Activated T-helper 17 cell treated with anti-CD3 and anti-CD28 coated beads, Interleukin-2, amount 50 U/mL, for 72 hours (primary cell): ENCODE data around the gene HEBP2. TPM values are rescaled to one million over a fixed set of nuclear protein-coding genes. Genes with fewer than 3 reads are reported as not detected.

Experiments used
- ATAC-seq: fragments of 150-1000 bp; cut with Tn5 transposase; replicated peaks from 2 replicates; pipeline ENCODE4 v1.10.0; 2021; ENCODE audit warnings: mild to moderate bottlenecking, moderate library complexity
- H3K27ac Mint-ChIP-seq: one replicate; pipeline ENCODE4 v1.8.0; 2022; ENCODE audit warnings: mixed read lengths
- H3K27me3 Mint-ChIP-seq: one replicate; pipeline ENCODE4 v1.8.0; 2022; ENCODE audit warnings: mixed read lengths
- H3K36me3 Mint-ChIP-seq: one replicate; pipeline ENCODE4 v1.8.0; 2022; ENCODE audit warnings: low read depth, mild to moderate bottlenecking, mixed read lengths
- H3K4me1 Mint-ChIP-seq: one replicate; pipeline ENCODE4 v1.8.0; 2022; ENCODE audit warnings: mixed read lengths
- H3K4me3 Mint-ChIP-seq: one replicate; pipeline ENCODE4 v1.8.0; 2022; ENCODE audit warnings: mild to moderate bottlenecking, mixed read lengths
- H3K9me3 Mint-ChIP-seq: one replicate; pipeline ENCODE4 v1.8.0; 2022; ENCODE audit warnings: mixed read lengths
- total RNA-seq, 2 donors: library from RNA; stranded (reverse); gene quantifications; one replicate each; pipeline ENCODE4 v1.2.3, GENCODE V29; 2022

HEBP2 gene
- total RNA-seq, 2 donors from 2014 or later: 28.6 to 44.7 TPM

DNA sequence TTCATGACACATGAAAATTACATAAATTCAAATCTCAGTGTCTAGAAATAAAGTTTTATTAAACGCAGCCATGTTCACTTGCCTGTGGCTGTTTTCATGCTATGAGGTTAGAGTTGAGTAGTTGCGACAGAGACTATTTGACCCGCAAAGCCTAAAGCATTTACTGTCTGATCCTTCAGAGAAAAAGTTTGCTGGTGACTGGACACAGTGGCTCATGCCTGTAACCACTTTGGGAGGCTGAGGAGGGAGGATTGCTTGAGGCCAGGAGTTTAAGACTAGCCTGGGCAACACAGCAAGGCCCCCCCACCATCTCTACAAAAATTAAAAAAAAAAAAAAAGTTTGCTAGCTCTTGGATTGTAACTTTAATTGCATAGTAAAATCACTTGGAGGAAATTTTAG is 17.1 kb upstream of the HEBP2 start:
- H3K36me3 Mint-ChIP-seq: no peaks in the 10 kb centered on the region
- no peak overlapping the region for H3K27ac Mint-ChIP-seq
- no peaks in the 10 kb centered on the region for H3K9me3 Mint-ChIP-seq
- H3K4me1 Mint-ChIP-seq: no peaks in the 10 kb centered on the region
- peaks cover 19% of the 10 kb centered on the region for H3K27me3 Mint-ChIP-seq
- no peak overlapping the region for H3K4me3 Mint-ChIP-seq
- ATAC-seq: no peak

DNA sequence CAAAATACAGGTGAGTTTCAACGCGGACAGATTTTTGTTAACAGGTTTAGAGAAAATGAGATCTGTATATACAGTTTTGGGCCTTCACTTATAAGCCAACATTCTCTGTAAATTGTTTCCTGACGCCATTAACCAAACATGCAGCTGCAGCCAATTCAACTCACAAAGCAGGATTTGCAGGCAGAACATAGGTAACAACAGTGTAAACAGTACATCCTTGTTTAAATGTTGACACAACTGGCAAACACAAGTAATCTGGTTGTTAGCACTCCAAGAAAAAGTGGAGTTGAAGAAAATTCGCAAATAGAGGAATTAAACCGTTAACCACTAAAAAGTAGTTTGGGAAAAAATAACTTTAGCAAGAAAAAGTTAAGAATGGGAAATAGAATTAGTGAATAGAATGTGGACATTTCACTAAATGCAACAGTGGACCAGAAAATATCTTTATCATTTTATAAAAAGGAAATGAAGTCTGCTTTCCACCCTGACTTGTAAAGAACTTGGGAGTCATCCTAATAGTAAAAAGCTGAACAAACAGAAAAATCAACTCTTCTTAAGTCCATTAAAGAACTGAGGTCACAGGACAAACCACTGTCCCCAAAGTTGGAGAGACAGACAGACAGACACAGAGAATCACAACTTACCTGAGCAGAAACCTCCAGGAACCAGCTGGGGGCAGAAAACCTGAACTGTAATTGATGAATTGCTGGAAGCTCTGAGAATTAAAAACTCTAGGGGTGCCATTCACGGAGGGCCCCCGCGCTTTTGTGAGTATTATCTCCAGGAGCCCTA is 16.2 kb upstream of the HEBP2 start:
- H3K4me1 Mint-ChIP-seq: no peaks in the 10 kb centered on the region
- peaks cover 19% of the 10 kb centered on the region for H3K27me3 Mint-ChIP-seq
- no peak overlapping the region for H3K4me3 Mint-ChIP-seq
- no peaks in the 10 kb centered on the region for H3K9me3 Mint-ChIP-seq
- ATAC-seq: no peak
- no peak overlapping the region for H3K27ac Mint-ChIP-seq
- no peaks in the 10 kb centered on the region for H3K36me3 Mint-ChIP-seq

- H3K27me3 Mint-ChIP-seq: peaks cover 18% of the 10 kb centered on the region
- no peaks in the 10 kb centered on the region for H3K4me1 Mint-ChIP-seq
- no peak overlapping the region for H3K27ac Mint-ChIP-seq
- H3K9me3 Mint-ChIP-seq: no peaks in the 10 kb centered on the region
- no peak overlapping the region for H3K4me3 Mint-ChIP-seq
- no peaks in the 10 kb centered on the region for H3K36me3 Mint-ChIP-seq
- no peak for ATAC-seq
Observed at GRCh38 chr6:138389551-138389950, 14.5 kb upstream of the HEBP2 start.

GRCh38 chr6:138393871-138394783 is 9.9 kb upstream of the HEBP2 start:
- no peaks in the 10 kb centered on the region for H3K36me3 Mint-ChIP-seq

DNA sequence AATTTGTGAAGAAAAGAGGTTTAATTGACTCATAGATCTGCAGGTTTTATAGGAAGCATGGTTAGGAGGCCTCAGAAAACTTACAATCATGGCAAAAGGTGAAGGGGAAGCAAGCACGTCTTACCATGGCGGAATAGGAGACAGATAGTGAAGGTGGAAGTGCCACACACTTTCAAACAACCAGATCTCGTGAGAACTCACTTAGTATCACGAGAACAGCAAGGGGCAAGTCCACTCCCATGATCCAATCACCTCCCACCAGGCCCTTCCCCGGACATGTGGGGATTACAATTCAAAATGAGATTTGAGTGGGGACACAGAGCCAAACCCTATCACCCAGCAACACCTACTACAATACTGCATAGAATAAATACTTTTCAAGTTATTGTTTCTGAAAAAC is 7.3 kb upstream of the HEBP2 start:
- Mint-ChIP-seq H3K36me3 (no peaks in the 10 kb centered on the region), H3K27me3 (peaks cover 3% of the 10 kb centered on the region), H3K4me1 (no peaks in the 10 kb centered on the region), H3K4me3 (no peak overlapping the region), H3K27ac (no peak overlapping the region), H3K9me3 (no peaks in the 10 kb centered on the region)
- ATAC-seq: no peak

More at GRCh38 chr6:138393871-138394783, 9.9 kb upstream of the HEBP2 start:
- no peak for ATAC-seq
- Mint-ChIP-seq H3K9me3 (no peaks in the 10 kb centered on the region), H3K4me1 (no peaks in the 10 kb centered on the region), H3K4me3 (no peak overlapping the region), H3K27ac (no peak overlapping the region), H3K27me3 (peaks cover 8% of the 10 kb centered on the region)

- H3K4me3 Mint-ChIP-seq: no peak overlapping the region
- no peak for ATAC-seq
- H3K4me1 Mint-ChIP-seq: no peaks in the 10 kb centered on the region
- peaks cover 3% of the 10 kb centered on the region for H3K27me3 Mint-ChIP-seq
- no peak overlapping the region for H3K27ac Mint-ChIP-seq
- H3K9me3 Mint-ChIP-seq: no peaks in the 10 kb centered on the region
- no peaks in the 10 kb centered on the region for H3K36me3 Mint-ChIP-seq
Observed at GRCh38 chr6:138397128-138398122, 6.6 kb upstream of the HEBP2 start.

DNA sequence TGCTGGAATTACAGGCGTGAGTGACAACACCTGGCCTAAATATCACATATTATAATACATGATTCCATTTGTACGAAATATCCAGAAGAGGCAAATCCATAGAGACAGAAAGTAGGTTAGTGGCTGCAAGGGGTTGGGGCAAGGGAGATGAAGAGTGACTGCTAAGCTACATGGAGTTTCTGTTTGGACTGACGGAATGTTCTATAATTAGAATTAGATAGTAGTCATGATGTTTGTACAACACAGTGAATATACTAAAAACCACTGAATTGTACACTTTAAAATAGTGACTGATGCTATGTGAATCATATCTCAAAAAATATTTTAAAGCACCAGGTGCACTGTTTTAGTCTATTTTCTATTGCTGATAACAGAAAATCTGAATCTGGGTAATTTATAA is 3.7 kb upstream of the HEBP2 start:
- H3K36me3 Mint-ChIP-seq: peaks cover 7% of the 10 kb centered on the region
- H3K27ac Mint-ChIP-seq: no peak overlapping the region
- no peaks in the 10 kb centered on the region for H3K9me3 Mint-ChIP-seq
- no peak overlapping the region for H3K4me3 Mint-ChIP-seq
- ATAC-seq: no peak
- H3K4me1 Mint-ChIP-seq: no peaks in the 10 kb centered on the region
- no peaks in the 10 kb centered on the region for H3K27me3 Mint-ChIP-seq

- peaks cover 4% of the 10 kb centered on the region for H3K4me1 Mint-ChIP-seq
- H3K9me3 Mint-ChIP-seq: no peaks in the 10 kb centered on the region
- H3K27me3 Mint-ChIP-seq: no peaks in the 10 kb centered on the region
- ATAC-seq: no peak
- peaks cover 26% of the 10 kb centered on the region for H3K36me3 Mint-ChIP-seq
- H3K4me3 Mint-ChIP-seq: peak overlapping the region; percentile 37
- peak overlapping the region; percentile 22 for H3K27ac Mint-ChIP-seq
Observed at GRCh38 chr6:138401960-138402837, 1.8 kb upstream of the HEBP2 start.

- ATAC-seq: no peak
- peak overlapping the region; percentile 78 for H3K4me3 Mint-ChIP-seq
- H3K4me1 Mint-ChIP-seq: peaks cover 4% of the 10 kb centered on the region
- no peaks in the 10 kb centered on the region for H3K9me3 Mint-ChIP-seq
- peaks cover 32% of the 10 kb centered on the region for H3K36me3 Mint-ChIP-seq
- H3K27ac Mint-ChIP-seq: no peak overlapping the region
- H3K27me3 Mint-ChIP-seq: no peaks in the 10 kb centered on the region
Observed at GRCh38 chr6:138402838-138403187, 1.2 kb upstream of the HEBP2 start.

- Mint-ChIP-seq H3K4me3 (peak overlapping the region; percentile 78), H3K4me1 (peaks cover 5% of the 10 kb centered on the region), H3K27me3 (no peaks in the 10 kb centered on the region), H3K27ac (no peak overlapping the region), H3K36me3 (peaks cover 37% of the 10 kb centered on the region), H3K9me3 (no peaks in the 10 kb centered on the region)
- peak; percentile 41 for ATAC-seq
Observed at GRCh38 chr6:138403324-138403800, 661 bp upstream of the HEBP2 start.

DNA sequence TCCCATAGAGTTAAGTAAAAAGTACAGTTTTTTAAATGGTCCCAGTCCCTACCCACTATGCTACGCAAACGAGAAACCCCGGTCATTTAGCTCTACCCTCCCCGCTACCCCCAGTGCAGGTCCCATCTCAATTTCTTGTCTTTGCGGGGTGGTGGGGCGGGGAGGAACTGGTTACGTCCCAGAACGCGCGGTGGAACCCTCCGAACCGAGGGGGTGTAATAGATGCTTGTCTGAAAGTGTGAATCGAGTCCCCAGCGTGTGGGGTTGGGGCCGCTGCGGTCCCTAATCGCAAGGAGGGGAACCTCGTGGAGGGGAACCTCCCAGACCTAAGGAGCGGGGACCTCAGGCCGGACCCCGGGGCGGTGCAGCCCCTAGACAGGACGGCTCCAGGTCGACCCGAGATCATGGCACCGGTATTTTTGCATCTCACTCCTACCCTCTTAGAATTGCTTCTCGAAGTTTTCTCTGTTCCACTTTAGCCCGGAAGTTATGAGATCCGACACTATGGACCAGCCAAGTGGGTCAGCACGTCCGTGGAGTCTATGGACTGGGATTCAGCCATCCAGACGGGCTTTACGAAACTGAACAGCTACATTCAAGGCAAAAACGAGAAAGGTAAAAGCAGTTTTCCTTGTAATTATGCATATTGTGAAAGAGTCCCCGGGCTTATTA is 779 bp downstream of the HEBP2 start:
- Mint-ChIP-seq H3K4me3 (peak overlapping the region; percentile 82), H3K9me3 (no peaks in the 10 kb centered on the region), H3K27ac (peak overlapping the region; percentile 63), H3K4me1 (peaks cover 16% of the 10 kb centered on the region), H3K36me3 (peaks cover 52% of the 10 kb centered on the region), H3K27me3 (no peaks in the 10 kb centered on the region)
- ATAC-seq: no peak

GRCh38 chr6:138405816-138406413 is 1.9 kb downstream of the HEBP2 start:
- Mint-ChIP-seq H3K27ac (peak overlapping the region; percentile 63), H3K4me1 (peaks cover 19% of the 10 kb centered on the region), H3K27me3 (no peaks in the 10 kb centered on the region), H3K4me3 (peak overlapping the region; percentile 82), H3K9me3 (no peaks in the 10 kb centered on the region), H3K36me3 (peaks cover 63% of the 10 kb centered on the region)
- no peak for ATAC-seq
